Left lobe of liver (tissue), 2 donors: Measurements from ENCODE around the gene ZNF773. TPM values are rescaled to one million over a fixed set of nuclear protein-coding genes. Genes with fewer than 3 reads are reported as not detected.
"Not testable (repeated sequence)": the region's sequence is repeated elsewhere in the genome, so short reads cannot be mapped to it uniquely, and the experiment has no call there.

Experiments
- ATAC-seq: fragments of 200-7000 bp; cut with Tn5 transposase; one replicate; pipeline ENCODE4 v1.9.1; 2020; ENCODE audit warnings: mild to moderate bottlenecking, moderate library complexity
- DNase-seq: peaks from one replicate; pipeline ENCODE4 v3.0.0-alpha.2; 2020; ENCODE audit warnings: low spot score
- total RNA-seq: library from RNA; stranded (reverse); gene quantifications from one replicate; pipeline ENCODE4 v1.2.1, GENCODE V29; 2021
- donor health status: DM: no; HTN: no; CAD: no; lungs with moderate emphysema.
- donor health status: DM: no; HTN: yes; CAD: no.

The ZNF773 gene
- total RNA-seq = 2.3 TPM

DNA sequence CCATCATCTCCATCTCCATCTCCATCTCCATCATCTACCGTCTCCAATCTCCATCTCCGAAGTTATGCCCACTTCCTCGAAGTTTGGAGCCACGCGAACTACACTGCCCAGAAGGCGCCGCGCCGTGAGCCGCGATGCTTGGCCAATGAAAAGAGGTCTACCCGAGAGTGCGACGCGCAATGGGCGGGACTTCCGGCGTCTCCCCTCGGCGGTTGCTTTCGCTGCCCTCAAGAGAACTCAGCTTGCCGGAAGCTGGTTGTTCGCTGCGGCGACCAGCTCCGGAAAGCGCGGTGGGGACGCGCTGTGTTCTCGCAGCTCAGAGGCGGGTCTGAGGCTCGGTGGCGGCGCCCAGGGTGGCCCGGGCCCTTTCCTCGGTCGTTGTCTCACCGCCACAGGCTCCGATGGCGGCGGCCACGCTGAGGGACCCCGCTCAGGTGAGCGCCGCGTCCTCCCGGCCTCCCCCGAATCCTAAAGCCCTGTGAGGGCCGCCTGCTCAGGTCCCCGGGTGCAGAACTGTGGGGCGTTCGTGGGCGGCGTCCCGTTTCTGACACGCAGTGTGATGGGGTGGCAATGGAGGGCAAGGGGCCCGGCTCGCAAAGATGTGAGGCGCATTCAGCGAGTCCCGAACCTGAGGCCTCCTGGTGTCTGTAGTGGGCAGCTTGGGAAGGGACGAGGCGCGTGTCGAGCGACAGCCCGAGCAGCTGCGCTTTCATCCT is at the start of gene ZNF773:
Gene ZNF773 (plus strand): TSS at position 259 of the 716 bp plus-strand sequence. CDS start 143 bp downstream, at position 402.
- peak; percentile 100 for ATAC-seq

DNA sequence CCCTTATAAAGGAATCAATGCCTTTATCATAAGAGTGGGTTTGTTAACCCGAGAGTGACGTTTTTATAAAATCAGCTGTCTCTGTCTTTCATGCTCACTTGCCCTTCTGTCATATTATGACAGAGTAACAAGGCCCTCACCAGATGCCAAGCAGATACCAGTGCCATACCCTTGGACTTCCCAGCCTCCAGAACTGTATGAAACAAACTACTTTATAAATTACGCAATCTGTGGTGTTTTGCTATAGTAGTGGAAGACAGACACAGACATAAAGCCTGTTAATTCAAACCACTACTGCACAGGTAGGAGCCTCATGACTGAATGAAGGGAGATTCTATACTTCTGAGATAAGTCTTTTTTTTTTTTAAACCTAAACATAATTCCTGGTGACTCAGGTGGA is 47.4 kb upstream of the ZNF773 start:
- DNase-seq (no peak), ATAC-seq (no peak)

More for the DNA sequence above, at the start of gene ZNF773:
- DNase-seq = peak; percentile 93

DNA sequence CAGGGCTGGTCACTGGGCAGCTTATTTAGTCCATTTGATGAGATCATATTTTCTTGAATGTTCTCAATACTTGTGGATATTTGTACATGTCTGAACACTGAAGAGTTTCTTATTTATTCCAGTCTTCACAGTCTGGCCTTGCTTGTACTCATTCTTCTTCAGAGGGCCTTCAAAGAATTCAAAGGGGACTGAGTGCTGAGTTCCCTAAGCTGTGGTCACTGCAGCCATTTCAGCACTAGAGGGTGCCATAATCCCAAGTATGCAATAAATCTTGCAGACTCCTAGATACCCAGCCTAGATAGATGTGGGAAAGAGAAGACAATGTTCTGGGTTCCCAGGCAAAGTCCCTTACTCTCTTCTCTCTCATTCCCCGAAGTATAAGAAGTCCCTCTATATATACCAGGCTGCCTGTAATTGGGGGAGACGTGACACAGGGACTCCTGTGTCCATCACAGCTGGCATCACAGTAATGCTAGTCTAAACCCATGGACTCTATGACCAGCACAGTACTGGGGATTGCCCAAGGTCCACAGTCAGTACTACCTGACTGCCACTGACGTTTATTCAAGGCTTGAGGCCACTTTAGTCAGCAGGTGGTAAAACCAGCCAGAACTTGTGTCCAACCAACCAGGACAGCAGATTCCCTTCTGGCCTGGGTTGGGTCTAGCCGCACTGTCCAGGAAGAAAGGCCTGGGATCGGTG is 33.9 kb upstream of the ZNF773 start:
- DNase-seq = no peak
- ATAC-seq = no peak

DNA sequence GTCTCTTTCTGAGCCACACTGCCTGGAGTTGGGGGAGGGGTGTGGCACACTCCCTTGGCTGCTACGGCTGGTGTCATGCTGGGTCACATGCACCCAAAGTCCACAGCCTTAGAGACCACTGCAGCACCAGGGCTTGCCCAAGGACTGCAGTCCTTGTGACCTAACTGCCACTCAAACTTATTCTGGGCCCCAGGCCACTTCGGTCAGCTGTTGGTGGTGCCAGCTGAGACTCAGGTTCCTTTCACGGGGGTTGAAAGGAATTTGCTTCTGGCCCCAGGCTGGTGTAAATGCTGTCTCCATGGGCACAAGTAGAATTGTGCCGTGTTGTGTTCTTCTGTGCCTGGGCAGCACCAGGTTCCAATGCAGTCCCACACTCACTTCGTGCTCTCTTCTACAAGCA is 33.2 kb upstream of the ZNF773 start:
- ATAC-seq = no peak
- no peak for DNase-seq

DNA sequence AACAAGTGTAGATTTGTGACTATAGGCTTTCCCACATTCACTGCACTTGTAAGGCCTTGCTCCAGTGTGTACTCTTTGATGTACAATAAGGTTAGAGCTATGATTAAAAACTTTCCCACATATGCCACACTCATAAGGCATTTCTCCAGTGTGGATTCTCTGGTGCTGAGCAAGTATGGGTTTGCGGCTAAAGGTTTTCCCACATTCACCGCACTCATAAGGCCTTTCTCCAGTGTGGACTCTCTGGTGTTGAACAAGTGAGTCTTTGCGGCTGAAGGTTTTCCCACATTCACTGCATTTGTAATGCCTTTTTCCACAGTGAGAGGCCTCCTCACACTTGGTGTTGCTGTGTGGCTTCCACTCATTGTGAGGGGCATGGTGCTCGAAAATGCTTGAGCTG is 26.1 kb upstream of the ZNF773 start:
- no peak for ATAC-seq
- no peak for DNase-seq

DNA sequence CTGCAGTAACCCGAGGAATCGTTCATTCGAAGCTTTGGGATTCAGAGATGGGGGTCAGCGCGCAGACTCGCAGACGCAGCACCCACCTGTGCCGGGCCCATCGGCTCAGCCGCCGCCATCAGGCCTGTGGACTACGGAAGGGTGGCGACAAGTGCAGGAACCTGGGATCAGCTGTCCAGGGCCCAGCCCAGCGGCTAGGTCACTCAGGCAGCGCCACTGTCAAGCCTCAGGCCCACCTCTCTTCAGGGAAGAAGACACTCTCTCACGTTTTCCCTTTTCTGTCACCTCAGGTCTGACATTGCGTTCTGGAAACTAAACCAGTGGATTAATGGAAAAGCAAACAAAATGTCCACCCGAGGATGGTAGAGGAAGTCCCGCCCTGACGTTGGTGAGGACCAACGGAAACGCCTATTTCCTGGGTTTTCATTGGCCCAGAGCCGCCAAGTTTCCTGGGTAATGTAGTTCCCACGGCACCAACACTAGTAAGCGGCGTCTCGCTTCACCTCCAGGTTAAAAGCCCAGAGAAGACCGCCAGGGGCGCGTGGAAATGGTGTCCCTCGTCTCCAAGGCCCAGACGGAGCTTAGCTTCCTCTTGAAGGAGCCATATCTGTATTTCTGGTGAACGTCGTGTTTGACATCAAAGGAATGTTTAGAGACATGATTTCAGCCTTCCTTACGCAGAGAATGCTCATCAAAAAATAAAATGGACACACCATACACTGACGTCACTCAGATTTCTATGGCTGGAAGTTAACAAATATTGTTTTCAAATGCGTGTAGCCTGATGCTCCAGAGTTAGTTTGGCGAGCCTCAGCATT is 22.3 kb upstream of the ZNF773 start, which contains the start of gene ZNF772:
Gene ZNF772 (minus strand): TSS at position 376 of the 818 bp plus-strand sequence. CDS start 257 bp downstream, at position 119.
- ATAC-seq (peak; percentile 100), DNase-seq (peak; percentile 93)

DNA sequence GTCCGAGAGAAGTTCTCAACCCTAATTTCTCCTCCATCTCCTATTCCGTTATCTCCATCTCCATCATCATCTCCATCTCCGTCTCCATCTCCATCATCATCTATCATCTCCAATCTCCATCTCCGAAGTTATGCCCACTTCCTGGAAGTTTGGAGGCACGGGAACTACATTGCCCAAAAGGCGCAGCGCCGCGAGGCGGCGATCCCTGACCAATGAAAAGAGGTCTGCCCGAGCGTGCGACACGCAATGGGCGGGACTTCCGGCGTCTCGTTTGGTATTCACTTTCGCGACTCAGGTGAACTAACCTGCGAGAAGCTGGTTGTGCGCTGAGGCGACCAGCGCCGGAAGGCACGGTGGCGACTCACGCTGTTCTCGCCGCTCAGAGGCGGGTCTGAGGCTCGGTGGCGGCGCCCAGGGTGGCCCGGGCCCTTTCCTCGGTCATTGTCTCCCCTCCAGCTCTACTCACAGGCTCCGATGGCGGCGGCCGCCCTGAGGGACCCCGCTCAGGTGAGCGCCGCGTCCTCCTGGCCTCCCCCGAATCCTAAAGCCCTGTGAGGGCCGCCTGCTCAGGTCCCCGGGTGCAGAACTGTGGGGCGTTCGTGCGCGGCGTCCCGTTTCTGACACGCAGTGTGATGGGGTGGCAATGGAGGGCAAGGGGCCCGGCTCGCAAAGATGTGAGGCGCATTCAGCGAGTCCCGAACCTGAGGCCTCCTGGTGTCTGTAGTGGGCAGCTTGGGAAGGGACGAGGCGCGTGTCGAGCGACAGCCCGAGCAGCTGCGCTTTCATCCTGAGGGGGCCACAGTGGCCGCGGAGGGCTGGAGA is 12.1 kb upstream of the ZNF773 start, which contains the start of gene ZNF419:
Gene ZNF419 (plus strand): TSS at position 274 of the 822 bp plus-strand sequence. CDS start 201 bp downstream, at position 475.
- DNase-seq = peak; percentile 93
- peak; percentile 100 for ATAC-seq

DNA sequence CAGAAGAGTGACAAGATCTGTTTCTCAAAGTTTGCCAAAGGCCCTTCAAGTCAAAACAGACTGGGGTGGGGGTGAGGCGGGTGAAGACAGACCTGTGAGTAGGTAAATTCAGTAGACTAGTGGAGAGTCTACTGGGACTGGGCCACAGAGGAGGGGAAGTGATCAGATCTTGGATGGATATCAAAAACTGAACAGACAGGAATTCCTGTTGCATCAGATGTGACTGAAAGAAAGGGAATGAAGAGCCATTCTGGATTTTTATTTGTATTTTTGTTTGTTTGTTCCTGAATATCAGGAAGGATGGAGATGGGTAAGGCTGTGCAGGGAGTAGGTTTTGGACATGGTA is 11.5 kb upstream of the ZNF773 start:
- DNase-seq = not testable (repeated sequence)

DNA sequence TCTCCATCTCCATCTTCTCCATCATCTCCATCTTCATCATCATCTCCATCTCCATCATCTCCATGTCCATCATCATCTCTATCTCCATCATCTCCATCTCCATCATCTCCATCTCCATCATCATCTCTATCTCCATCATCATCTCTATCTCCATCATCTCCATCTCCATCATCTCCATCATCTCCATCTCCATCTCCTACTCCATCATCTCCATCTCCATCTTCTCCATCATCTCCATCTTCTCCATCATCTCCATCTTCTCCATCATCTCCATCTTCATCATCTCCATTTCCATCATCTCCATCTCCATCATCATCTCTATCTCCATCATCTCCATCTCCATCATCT is 432 bp upstream of the ZNF773 start:
- DNase-seq, ATAC-seq: not testable (repeated sequence)

More for the DNA sequence above, 11.5 kb upstream of the ZNF773 start:
- ATAC-seq = not testable (repeated sequence)

DNA sequence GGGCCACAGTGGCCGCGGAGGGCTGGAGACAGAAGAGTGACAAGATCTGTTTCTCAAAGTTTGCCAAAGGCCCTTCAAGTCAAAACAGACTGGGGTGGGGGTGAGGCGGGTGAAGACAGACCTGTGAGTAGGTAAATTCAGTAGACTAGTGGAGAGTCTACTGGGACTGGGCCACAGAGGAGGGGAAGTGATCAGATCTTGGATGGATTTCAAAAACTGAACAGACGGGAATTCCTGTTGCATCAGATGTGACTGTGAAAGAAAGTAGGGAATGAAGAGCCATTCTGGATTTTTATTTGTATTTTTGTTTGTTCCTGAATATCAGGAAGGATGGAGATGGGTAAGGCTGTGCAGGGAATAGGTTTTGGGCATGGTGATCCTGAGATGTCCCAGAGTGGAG is 662 bp downstream of the ZNF773 start:
- peak; percentile 22 for ATAC-seq
- not testable (repeated sequence) for DNase-seq

DNA sequence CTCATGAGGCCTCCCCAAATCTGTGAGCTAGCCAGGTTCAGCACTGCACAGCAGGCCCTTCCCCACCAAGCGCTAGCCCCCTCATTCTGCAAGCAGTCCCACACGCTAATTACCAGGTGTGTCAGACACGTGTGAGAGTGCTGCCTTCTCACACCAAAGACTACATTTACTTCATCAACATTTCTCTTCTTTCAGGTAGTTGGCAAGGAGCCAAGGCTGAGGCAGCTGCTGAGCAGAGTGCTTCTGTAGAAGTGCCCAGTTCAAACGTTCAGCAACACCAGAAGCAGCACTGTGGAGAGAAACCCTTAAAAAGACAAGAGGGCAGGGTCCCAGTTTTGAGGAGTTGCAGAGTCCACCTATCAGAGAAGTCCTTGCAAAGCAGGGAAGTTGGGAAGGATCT is 6.4 kb downstream of the ZNF773 start:
- ATAC-seq (no peak), DNase-seq (no peak)

DNA sequence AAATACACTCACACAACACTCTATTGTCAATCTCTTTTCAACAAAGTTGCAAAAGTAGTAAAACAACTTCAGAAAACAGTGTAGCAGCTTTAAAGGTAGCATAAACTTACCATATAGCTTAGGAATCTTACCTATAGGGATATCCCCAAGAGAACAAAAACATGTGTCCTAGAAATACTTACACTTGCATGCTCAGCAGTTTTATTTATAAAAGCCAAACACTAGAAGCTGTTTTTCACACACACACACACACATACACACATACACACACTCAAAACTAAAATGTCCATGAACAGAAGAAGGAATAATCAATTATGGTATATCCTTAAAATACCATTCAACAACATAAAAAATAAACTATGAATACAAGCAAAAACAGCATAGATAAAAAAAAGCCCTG is 11.7 kb downstream of the ZNF773 start:
- DNase-seq (no peak), ATAC-seq (no peak)

DNA sequence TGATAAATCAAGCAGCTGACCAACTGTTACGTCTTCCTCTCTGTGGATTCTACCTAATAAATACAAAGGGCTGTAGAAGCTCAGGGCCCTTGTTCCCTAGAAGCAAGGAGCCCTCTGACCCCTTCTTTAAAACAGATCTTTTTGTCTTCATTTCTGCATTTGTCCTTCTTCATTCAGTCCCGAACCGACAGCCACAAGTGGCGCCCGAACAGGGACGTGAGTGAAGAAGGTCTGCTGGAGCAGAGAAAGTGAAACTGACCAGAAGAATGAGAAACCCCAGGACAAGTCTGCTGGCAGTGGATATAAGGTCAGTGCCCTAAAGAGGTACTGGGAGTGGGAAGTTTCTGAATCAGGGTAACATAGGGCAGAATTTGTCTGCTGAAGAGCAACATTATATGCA is 13.1 kb downstream of the ZNF773 start:
- ATAC-seq (no peak), DNase-seq (no peak)

DNA sequence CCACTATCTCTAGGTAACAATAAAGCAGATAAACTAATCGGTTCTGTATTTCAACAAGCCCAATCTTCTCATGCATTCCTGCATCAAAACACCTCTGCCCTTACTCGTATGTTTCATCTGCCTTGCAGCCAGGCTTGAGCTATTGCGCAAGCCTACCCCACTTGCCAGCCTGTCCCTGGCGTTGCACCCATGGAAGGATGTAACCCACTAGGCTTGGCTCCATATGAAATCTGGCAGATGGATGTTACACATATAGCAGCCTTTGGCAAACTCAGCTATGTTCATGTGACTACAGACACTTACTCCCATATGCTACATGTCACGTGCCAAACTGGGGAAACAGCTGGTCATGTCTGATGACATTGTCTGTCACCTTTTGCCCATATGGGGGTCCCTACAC is 15.5 kb downstream of the ZNF773 start:
- DNase-seq (no peak), ATAC-seq (no peak)

DNA sequence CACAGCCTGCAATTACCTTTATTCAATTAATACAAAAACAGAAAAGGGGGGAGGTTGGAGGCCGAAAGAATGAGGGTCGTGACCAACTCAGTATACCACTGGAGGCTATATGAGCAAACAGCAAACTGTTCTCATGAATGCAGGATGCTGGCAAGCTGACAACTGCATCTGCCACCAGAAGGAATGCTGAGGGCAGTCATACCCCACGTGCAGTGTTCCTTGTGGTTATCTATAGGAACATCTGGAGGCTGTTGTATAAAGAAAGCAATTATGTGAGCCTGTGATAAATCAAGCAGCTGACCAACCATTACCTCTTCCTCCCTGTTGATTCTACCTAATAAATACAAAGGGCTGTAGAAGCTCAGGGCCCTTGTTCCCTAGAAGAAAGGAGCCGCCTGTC is 18.3 kb downstream of the ZNF773 start:
- DNase-seq, ATAC-seq: not testable (repeated sequence)

DNA sequence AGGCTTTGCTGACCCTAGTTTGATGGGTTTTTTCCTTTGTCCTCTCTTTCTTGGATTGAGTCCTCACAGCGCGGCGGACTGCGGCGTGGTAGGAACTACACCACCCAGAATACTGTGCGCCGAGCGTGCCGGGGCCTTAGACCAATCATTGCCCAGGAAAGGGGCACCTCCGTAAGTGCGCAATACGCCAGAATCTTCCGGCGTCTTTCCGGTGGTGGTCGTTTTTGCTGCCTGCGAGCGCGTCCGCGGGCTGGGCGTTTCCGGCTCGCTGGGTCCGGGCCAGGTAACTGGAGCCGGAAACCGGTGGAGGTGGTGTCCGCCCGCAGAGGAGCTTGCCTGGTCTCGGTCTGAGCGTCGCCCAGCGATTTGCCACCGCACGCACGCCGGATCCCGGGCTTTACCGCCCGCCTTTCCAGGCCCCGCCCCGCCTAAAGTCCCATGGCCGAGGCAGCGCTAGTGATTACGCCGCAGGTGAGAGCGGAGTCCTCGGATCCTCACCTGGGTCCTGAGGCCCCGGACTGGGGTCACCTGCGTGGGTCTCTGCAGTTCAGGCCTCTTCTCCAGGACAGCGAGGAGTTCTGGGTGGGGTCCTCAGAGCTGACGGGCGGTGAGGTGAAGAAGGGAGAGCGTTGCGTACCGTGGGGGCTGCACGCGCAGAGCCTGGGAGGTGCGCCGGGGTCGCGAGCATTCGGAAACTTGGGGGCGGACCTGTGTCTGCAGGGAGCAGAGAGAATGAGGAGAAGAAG is 27.6 kb downstream of the ZNF773 start, which contains the start of gene ZNF549:
Gene ZNF549 (plus strand): TSS at position 221 of the 746 bp plus-strand sequence. CDS start 218 bp downstream, at position 439.
- DNase-seq (peak; percentile 88), ATAC-seq (peak; percentile 99)

DNA sequence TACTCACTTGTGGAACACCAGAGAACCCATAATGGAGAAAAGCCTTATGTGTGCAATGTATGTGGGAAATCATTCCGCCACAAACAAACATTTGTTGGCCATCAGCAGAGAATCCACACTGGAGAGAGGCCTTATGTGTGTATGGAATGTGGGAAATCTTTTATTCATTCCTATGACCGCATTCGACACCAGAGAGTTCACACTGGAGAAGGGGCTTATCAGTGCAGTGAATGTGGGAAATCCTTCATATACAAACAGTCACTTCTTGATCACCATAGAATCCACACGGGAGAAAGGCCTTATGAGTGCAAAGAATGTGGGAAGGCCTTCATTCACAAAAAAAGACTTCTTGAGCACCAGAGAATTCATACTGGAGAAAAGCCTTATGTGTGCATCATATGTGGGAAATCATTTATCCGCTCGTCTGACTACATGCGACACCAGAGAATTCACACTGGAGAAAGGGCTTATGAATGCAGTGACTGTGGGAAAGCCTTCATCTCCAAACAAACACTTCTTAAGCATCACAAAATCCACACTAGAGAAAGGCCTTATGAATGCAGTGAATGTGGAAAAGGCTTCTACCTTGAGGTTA is 38.3 kb downstream of the ZNF773 start:
- ATAC-seq = no peak

DNA sequence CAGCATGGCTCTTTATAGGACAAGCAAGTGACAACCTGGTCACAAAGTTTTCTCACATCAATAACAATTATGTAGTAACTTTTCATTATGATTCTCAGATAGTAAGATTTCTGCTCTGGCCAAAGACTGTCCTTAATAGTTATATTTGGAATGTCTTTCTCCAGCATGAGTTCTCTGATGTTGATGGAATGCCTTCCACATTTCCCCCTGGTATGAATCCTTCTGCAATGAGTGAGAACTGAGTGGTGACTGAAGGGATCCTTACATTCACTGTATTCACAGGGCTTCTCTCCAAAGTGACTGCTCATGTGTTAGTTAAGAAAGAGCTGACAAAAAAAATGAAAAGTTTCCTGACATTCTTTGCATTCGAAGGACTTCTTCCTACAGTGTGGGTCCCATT is 46.8 kb downstream of the ZNF773 start:
- DNase-seq (no peak), ATAC-seq (no peak)

More for the DNA sequence above, 38.3 kb downstream of the ZNF773 start:
- DNase-seq = no peak

DNA sequence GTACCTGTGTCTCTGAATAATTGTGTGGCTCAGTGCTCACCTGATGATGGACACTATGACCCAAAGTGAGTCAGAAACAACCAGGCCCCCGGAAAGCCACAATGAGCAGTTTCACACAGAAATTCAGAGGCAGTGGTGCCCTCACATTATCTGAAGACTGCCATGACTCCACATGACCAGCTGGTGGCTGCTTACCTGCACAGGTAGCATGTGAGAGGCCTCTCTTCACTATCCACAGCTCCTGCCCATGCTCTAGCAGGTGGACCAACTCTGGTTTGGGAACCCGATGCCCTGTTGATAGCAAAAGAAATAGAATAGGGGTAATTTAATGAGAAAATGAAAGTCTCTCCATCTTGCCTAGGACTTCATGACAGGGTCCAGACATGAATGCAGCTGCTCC is 52.7 kb downstream of the ZNF773 start:
- no peak for DNase-seq
- no peak for ATAC-seq
